Suprapubic skin (tissue), 4 donors: ENCODE data around the gene OR4D1.

Experiments
- CTCF ChIP-seq, 2 donors: fragments of 200-600 bp in 1 of 2; fragments of 450-650 bp in 1 of 2; sonication (generic) in 1 of 2; IDR thresholded peaks; one replicate each; pipeline ENCODE4 v1.5.1; 2016 to 2019; ENCODE audit warnings: antibody characterized with exemption in 2 of 2, mild to moderate bottlenecking in 1 of 2, moderate library complexity in 1 of 2
- POLR2A ChIP-seq, 2 donors: fragments of 450-650 bp; IDR thresholded peaks; one replicate each; pipeline ENCODE4 v1.6.1; 2017; ENCODE audit warnings: antibody characterized with exemption in 2 of 2, mild to moderate bottlenecking in 2 of 2, moderate library complexity in 2 of 2
- POLR2AphosphoS5 ChIP-seq, 3 donors: sonication (generic); formaldehyde crosslinking; IDR thresholded peaks; one replicate each; pipeline ENCODE4 v1.6.1; 2017; ENCODE audit warnings: antibody characterized with exemption in 3 of 3

DNA sequence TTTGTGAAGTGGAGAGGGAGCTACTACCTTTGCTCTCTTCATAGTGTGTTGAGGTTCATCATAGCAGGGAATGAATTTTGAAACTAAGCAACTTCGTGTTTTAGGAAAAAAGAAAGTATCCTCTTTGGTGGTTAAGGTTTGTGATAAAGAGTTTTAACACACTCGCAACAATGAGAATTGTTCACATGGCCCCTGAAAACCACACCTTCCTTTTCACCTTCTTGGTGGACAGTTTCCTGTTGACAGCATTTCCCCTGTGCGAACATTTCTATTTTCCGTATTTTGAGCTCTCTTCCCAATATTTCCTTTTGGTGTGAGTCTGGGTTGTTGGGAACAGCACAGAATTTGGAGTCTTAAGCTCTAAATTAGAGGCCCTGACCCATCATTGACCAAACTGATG lies 22.4 kb downstream of the OR4D1 start:
- TF ChIP-seq CTCF (IDR thresholded peaks at IDR 0.05), result no peak
- TF ChIP-seq POLR2A (IDR thresholded peaks at IDR 0.05), result no peak
- no peak for TF ChIP-seq POLR2AphosphoS5 (IDR thresholded peaks at IDR 0.05)
